GM18907 (cell line): ENCODE results near the gene SHISA8.

ENCODE experiments used
- ATAC-seq: cut with Tn5 transposase; IDR thresholded peaks from one replicate; pipeline ENCODE4 v1.9.1; 2021; ENCODE audit warnings: mild to moderate bottlenecking, moderate library complexity; ENCODE audit not compliant: unreplicated experiment

Gene SHISA8

DNA sequence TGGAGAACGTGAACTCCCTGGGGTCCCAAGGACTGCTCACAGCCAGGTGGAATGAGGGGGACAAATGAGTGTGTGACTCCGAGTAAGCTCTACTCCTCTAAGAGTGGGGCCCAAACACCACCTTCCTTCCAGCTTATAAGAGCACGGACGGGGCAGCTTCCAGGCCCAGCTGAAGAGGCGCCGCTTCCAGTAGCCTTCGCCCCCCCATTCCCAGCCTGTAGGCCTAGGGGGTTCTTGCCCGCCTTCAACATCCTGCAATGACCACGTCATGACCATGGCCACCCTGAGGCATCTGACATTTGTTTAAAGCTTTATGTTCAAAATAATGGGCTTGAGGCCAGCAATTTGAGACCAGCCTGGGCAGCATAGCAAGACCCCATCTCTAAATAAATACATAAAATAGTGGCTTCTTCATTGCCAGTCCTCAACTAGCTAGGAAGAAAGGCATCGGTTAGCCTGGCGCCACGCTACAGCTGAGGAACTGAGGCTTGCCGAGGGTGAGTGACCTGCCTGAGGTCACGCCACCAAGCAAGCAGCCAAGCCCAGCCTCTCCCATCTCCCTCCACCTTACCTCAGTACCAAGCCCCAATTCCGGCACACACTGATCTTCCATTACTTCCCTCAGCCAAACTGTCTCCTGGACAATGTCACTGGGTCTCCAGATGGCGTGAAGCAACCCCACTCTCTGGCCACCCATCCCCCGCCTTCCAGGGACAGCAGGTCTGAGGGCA lies 19.6 kb upstream of the SHISA8 start:
- no peak for ATAC-seq

GRCh38 chr22:41933411-41934177 lies 18.7 kb upstream of the SHISA8 start:
- ATAC-seq: no peak

- ATAC-seq: no peak
These were observed 17.5 kb upstream of the SHISA8 start for GRCh38 chr22:41932353-41932752.

GRCh38 chr22:41931701-41932269 lies 16.9 kb upstream of the SHISA8 start:
- ATAC-seq: peak; percentile 28

- ATAC-seq: no peak
These were observed 14.5 kb upstream of the SHISA8 start for GRCh38 chr22:41929418-41929810.

DNA sequence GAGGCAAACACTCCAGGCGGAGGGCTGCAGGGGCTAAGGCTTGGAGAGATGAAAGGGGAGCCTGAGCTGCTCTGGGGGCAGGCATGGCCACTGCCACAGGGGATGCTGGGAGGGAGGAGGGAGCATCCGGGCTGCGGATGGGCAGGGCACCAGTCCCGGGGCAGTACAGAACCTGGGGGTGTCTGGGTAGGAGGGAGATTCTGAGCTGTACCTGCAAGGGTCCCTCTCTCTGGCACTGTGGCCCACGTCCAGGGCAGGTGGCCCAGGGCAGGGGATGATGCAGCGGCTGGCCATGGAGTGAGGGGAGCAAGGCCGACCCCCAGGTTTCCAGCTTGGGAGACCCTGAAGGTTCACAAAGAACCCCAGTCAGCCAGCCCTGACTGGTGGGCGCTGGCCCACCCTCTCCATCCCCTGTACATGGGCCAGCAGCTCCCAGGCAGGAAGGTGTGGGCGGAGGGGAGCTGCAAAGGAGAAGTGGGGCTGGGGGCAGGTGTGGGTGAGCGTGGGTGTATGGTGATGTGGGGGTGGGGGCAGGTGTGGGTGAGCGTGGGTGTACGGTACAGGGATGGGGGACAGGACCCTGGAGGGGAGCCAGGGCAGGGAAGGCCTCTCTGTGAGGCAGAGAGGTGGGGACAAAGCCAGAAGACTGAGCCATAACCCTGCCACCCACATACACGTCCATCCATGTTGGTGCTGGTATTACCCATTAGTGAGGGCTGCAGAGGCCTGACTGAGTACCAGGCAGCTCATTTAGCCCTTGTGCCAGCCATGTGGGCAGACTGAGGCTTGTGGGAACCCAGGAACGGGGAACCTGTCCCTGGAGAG lies 13.9 kb upstream of the SHISA8 start:
- ATAC-seq: no peak

- ATAC-seq: no peak
These were observed 12.9 kb upstream of the SHISA8 start for GRCh38 chr22:41927813-41928212.

- peak; percentile 36 for ATAC-seq
These were observed 11.0 kb upstream of the SHISA8 start for GRCh38 chr22:41925783-41926460.

DNA sequence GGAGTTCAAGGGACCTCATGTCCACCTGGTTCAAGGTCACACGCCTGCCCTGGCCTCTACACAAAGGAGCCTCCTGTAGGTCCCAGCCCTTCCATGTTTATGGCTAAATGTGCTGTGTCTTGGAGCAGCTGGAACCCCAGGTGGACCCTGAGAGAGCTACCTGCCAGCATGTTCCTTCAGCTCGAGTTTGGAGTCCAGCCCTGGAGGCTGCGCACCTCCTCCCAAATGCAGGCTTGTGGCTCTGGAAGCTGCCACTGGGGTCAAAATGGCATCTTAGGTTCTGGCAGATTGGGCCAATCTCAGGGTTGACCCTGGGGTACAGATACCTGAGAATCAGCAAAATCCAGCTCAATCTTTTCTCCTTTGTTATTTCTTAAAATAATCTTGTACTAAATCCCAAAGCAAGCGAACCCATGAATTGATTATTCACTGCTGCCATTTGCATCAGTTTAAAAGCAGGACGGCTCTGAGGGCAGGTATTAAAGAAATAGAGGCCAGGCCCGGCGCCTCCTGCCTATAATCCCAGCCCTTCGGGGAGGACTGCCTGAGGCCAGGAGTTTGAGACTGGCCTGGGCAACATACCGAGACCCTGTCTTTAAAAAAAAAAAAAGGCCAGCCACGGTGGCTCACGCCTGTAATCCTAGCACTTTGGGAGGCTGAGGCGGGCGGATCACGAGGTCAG lies 8.9 kb upstream of the SHISA8 start:
- no peak for ATAC-seq

GRCh38 chr22:41922940-41923594 lies 8.2 kb upstream of the SHISA8 start:
- ATAC-seq: no peak

GRCh38 chr22:41922328-41922727 lies 7.5 kb upstream of the SHISA8 start:
- ATAC-seq: no peak

DNA sequence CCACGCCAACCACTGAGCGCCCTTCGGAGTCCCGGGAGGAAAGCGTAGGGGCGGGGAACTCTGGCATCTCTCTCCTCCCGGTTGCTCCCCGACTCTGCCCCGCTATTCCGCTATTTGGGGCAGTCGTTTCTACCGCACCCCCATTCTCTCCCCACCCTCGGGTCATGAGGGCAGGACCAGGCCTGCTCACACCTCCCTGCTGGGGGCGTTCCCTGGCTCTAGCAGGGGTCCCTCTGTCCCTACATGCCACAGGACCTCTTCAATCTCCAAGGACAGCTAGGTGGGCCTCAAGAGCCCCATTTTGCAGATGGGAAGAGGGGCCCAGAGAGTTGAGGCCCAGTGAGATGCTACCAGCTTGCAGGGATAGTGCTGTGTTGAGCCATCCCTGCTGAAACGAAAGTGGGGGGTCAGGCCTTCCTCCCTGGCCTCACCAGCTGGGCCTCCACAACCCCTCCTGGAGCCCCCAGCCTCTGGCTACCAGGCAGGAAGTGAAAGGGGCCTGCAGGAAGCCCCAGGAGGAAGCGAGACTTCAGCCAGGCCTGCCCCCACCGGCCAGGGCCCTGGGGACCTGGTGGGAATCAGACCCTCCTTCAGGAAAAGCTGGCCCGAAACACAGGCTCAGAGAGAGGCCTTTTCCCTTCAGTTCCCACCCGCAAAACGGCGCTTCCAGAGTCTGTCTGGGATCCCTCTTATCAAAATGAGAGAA lies 5.5 kb upstream of the SHISA8 start:
- ATAC-seq: peak; percentile 21

DNA sequence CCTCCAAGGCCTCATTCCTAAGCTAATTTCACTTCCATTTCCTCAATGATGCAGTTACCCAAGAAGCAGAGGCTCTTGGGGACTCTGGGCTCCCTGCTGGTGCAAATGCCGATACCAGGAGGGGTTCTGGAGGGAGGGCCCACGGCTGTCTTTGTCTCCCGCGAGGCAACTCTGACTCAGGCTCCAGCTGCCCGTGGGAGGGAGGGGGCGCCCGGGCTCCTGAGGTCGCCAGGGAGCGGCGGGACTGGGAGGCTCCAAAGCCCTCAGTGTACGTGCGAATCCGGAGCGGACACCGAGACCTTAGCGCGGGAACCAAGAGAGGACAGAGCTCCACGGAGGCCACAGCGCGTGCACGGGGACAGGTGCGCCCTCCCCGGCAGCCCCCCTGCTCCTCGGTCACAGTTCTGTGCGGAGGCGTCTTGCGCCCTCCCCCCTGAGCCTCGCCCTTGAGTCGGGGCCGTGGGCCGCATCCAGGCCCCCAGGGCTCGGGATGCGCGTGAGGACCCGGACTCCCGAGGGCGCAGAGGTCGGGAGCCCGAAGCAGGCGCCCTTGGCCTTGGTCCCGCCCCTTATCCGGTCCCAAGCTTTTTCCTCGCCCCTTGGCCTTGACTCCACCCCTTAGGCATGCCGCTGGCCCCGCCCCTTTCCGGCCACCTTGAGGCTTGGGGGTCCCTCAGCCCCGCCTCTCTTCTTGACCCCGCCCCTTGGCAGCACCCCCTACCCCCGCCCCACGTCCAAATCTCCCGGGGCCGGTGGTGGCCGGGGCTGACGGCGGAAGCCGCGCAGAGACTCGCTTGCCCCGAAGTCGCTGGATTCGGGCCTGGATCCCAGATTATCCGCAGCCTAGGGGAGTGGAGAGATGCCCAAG lies 4.7 kb upstream of the SHISA8 start:
- peak; percentile 56 for ATAC-seq

- ATAC-seq: no peak
These were observed 3.3 kb upstream of the SHISA8 start for GRCh38 chr22:41917903-41918791.

DNA sequence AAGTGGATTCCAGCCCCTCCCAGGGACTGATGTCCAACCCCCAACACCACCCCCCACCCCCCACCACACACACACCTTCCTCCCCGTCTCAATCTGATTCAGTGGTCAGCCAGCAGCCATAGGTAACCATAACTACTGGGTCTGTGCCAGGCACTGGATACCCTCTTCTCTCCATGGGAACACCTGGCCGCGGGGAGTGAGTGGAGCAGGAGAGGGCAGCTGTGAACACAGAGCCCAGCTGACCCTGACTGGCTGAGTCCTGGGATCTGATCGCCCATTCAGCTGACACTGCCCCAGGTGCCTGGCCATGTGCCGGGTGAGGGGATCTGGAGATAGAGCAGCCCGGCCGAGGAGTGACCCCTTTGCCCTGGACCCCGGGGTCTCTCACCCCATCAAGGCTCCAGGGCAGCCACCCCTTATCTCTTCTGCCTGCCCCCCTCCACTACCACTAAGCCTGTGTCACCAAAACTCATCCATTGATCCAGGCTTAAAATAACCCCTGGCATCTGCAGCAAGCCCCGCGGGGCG lies 2.6 kb upstream of the SHISA8 start:
- no peak for ATAC-seq

DNA sequence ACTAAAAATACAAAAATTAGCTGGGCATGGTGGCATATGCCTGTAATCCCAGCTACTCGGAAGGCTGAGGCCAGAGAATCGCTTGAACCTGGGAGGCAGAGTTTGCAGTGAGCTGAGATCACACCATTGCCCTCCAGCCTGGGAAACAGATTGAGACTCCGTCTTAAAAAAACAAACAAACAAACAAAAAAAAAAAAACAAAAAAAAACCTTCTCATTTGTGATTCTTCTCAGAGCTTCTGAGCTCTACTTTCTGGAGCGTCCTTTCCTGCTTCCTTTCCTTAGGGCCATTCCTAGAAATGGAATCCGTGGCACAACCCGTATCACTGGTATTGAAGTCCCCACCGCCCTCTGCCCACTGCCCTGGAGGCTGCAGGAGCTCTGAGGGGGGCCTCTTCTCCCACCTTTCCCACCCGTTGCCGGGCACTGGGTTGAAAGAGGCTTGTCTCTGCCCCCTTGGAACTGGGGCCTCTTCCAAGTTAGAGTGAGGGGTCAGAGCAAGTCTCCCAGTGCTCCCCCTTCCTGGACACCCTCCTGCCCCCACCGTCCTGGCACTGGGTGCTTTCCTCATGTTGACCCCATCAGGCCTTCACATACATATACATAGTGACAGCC lies 2.0 kb upstream of the SHISA8 start:
- ATAC-seq: no peak
